Chondrocyte (in vitro differentiated cells): ENCODE measurements around the gene AOAH. TPM values are rescaled to one million over a fixed set of nuclear protein-coding genes. Genes with fewer than 3 reads are reported as not detected.

Experiments
- DNase-seq: peaks from one replicate; pipeline ENCODE4 v3.0.0; 2021; ENCODE audit warnings: mixed read lengths, low spot score
- H3K27ac Mint-ChIP-seq: one replicate; pipeline ENCODE4 v1.8.0; 2021; ENCODE audit warnings: mild to moderate bottlenecking, moderate library complexity, mixed read lengths; ENCODE audit not compliant: unreplicated experiment
- H3K27me3 Mint-ChIP-seq: 2 replicates; pipeline ENCODE4 v1.8.0; 2021; ENCODE audit warnings: low read depth, mixed read lengths
- H3K36me3 Mint-ChIP-seq: 2 replicates; pipeline ENCODE4 v1.8.0; 2021; ENCODE audit warnings: low read depth, mixed read lengths
- H3K4me1 Mint-ChIP-seq: 2 replicates; pipeline ENCODE4 v1.8.0; 2021; ENCODE audit warnings: low read depth, mild to moderate bottlenecking, mixed read lengths
- H3K4me3 Mint-ChIP-seq: one replicate; pipeline ENCODE4 v1.8.0; 2021; ENCODE audit warnings: mild to moderate bottlenecking, moderate library complexity, mixed read lengths; ENCODE audit not compliant: unreplicated experiment
- H3K9me3 Mint-ChIP-seq: 2 replicates; pipeline ENCODE4 v1.8.0; 2021; ENCODE audit warnings: low read depth, mixed read lengths
- total RNA-seq: library from RNA; stranded (reverse); gene quantifications from 3 replicates; pipeline ENCODE4 v1.2.1, GENCODE V29; 2021
- TF ChIP-seq, protein P1 (sequence below): fragments of 200-600 bp; sonication (generic); IDR thresholded peaks from 2 replicates; pipeline ENCODE4 v1.5.0; 2021; ENCODE audit warnings: antibody characterized with exemption, mild to moderate bottlenecking, moderate library complexity

Gene AOAH
- total RNA-seq, 1 donor from 2014 or later: not detected

GRCh38 chr7:36531951-36532350, 192.3 kb downstream of the AOAH start:
- H3K4me3 Mint-ChIP-seq: no peak overlapping the region
- H3K4me1 Mint-ChIP-seq: peaks cover 13% of the 10 kb centered on the region
- TF ChIP-seq, protein P1, sequence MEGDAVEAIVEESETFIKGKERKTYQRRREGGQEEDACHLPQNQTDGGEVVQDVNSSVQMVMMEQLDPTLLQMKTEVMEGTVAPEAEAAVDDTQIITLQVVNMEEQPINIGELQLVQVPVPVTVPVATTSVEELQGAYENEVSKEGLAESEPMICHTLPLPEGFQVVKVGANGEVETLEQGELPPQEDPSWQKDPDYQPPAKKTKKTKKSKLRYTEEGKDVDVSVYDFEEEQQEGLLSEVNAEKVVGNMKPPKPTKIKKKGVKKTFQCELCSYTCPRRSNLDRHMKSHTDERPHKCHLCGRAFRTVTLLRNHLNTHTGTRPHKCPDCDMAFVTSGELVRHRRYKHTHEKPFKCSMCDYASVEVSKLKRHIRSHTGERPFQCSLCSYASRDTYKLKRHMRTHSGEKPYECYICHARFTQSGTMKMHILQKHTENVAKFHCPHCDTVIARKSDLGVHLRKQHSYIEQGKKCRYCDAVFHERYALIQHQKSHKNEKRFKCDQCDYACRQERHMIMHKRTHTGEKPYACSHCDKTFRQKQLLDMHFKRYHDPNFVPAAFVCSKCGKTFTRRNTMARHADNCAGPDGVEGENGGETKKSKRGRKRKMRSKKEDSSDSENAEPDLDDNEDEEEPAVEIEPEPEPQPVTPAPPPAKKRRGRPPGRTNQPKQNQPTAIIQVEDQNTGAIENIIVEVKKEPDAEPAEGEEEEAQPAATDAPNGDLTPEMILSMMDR: no peak
- no peak overlapping the region for H3K27ac Mint-ChIP-seq
- H3K27me3 Mint-ChIP-seq: no peaks in the 10 kb centered on the region
- H3K36me3 Mint-ChIP-seq: no peaks in the 10 kb centered on the region
- DNase-seq: no peak
- no peaks in the 10 kb centered on the region for H3K9me3 Mint-ChIP-seq

- H3K36me3 Mint-ChIP-seq: no peaks in the 10 kb centered on the region
- peaks cover 21% of the 10 kb centered on the region for H3K4me1 Mint-ChIP-seq
- no peak overlapping the region for H3K4me3 Mint-ChIP-seq
- no peak for DNase-seq
- no peak overlapping the region for H3K27ac Mint-ChIP-seq
- H3K27me3 Mint-ChIP-seq: no peaks in the 10 kb centered on the region
- no peaks in the 10 kb centered on the region for H3K9me3 Mint-ChIP-seq
- TF ChIP-seq, protein P1: no peak
These were observed 193.8 kb downstream of the AOAH start for GRCh38 chr7:36530456-36530855.

DNA sequence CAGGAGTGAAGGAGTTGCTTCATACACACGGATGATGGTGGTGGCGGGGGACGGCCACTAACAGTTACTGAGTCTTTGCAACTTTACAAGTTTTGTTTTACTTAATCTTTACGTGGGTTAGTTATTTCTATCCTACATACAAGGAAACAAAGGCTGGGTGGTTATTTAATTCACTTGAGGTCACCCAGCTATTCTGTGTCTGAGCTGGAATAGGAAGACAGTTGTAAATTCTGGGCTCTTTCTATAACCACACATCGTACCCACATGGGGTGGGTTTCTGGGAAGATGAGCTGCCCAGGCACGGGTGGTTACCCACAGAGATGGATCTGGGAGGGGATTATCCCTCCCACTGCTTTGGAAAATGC, 196.8 kb downstream of the AOAH start:
- H3K27me3 Mint-ChIP-seq: no peaks in the 10 kb centered on the region
- no peak overlapping the region for H3K27ac Mint-ChIP-seq
- TF ChIP-seq, protein P1: no peak
- no peak overlapping the region for H3K4me3 Mint-ChIP-seq
- no peaks in the 10 kb centered on the region for H3K9me3 Mint-ChIP-seq
- H3K4me1 Mint-ChIP-seq: peaks cover 21% of the 10 kb centered on the region
- DNase-seq: no peak
- H3K36me3 Mint-ChIP-seq: no peaks in the 10 kb centered on the region

DNA sequence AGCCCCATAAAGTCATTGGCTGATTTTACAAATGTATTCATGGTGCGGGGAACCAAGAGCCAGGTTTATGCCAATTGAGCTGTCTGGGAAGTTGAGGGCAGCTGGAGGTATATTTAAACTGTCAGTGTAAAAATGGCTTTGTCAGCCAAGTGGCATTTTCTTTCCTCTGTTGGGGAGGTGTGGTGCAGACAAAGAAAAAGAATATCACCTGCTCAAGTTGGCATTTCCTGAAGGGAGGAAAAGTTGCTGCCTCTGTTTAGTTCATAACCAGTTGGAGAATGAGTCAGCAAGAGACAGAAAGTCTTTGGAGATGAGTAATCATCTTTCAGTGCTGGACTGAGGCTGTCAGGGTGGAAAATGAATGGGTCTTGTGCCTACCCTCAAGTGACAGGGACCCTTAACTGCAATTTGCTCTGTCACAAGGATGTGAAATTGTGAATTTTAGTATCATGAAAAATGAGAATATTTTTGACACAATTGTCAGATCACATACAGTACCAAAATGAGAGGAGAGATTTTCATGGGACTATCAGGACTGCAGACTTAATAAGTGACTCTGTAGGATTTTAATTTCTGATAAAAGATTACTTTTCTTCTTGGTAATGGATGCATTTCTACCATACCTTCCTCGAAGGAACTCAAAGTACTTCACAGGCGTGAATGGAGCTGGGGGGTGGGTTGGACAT, 197.3 kb downstream of the AOAH start:
- no peaks in the 10 kb centered on the region for H3K9me3 Mint-ChIP-seq
- H3K4me3 Mint-ChIP-seq: no peak overlapping the region
- H3K27me3 Mint-ChIP-seq: no peaks in the 10 kb centered on the region
- peak overlapping the region; percentile 75 for H3K27ac Mint-ChIP-seq
- DNase-seq: no peak
- H3K4me1 Mint-ChIP-seq: peaks cover 21% of the 10 kb centered on the region
- H3K36me3 Mint-ChIP-seq: no peaks in the 10 kb centered on the region
- TF ChIP-seq, protein P1: no peak

- no peaks in the 10 kb centered on the region for H3K36me3 Mint-ChIP-seq
- TF ChIP-seq, protein P1: no peak
- H3K27me3 Mint-ChIP-seq: no peaks in the 10 kb centered on the region
- peaks cover 24% of the 10 kb centered on the region for H3K4me1 Mint-ChIP-seq
- no peak for DNase-seq
- no peaks in the 10 kb centered on the region for H3K9me3 Mint-ChIP-seq
- no peak overlapping the region for H3K27ac Mint-ChIP-seq
- no peak overlapping the region for H3K4me3 Mint-ChIP-seq
These were observed 200.8 kb downstream of the AOAH start for GRCh38 chr7:36523371-36524101.
